GF-D8 (cell line): ENCODE results near the gene OGFR.
A peak's percentile ranks its signal among the peaks of the same experiment; 100 is the strongest.

Experiments
- DNase-seq: peaks from one replicate; lab custom pipeline; 2025; lab: John Stamatoyannopoulos, UW

Gene OGFR

GRCh38 chr20:62782149-62782892 is 22.3 kb upstream of the OGFR start:
- no peak for DNase-seq

- DNase-seq = no peak
Measured at GRCh38 chr20:62782893-62783278, 21.7 kb upstream of the OGFR start.

GRCh38 chr20:62784497-62784896 is 20.1 kb upstream of the OGFR start:
- DNase-seq = no peak

- no peak for DNase-seq
Measured at GRCh38 chr20:62785393-62785792, 19.2 kb upstream of the OGFR start.

GRCh38 chr20:62786157-62786556 is 18.5 kb upstream of the OGFR start:
- DNase-seq = no peak

- DNase-seq = no peak
Measured at GRCh38 chr20:62787321-62787720, 17.3 kb upstream of the OGFR start.

GRCh38 chr20:62787866-62788265 is 16.8 kb upstream of the OGFR start:
- no peak for DNase-seq

GRCh38 chr20:62788607-62789006 is 16.0 kb upstream of the OGFR start:
- no peak for DNase-seq

GRCh38 chr20:62790075-62790474 is 14.6 kb upstream of the OGFR start:
- DNase-seq = no peak

- DNase-seq = peak; percentile 70
Measured at GRCh38 chr20:62791301-62792181, 13.1 kb upstream of the OGFR start.

GRCh38 chr20:62792182-62792939 is 12.3 kb upstream of the OGFR start:
- no peak for DNase-seq

GRCh38 chr20:62792940-62793756 is 11.5 kb upstream of the OGFR start:
- no peak for DNase-seq

- DNase-seq = no peak
Measured at GRCh38 chr20:62793757-62794006, 11.0 kb upstream of the OGFR start.

GRCh38 chr20:62794007-62794724 is 10.5 kb upstream of the OGFR start:
- DNase-seq = peak; percentile 91

GRCh38 chr20:62795023-62795761 is 9.4 kb upstream of the OGFR start:
- peak; percentile 55 for DNase-seq

- DNase-seq = no peak
Measured at GRCh38 chr20:62796699-62797491, 7.7 kb upstream of the OGFR start.

GRCh38 chr20:62797671-62798532 is 6.7 kb upstream of the OGFR start:
- DNase-seq = no peak

- no peak for DNase-seq
Measured at GRCh38 chr20:62799036-62799435, 5.6 kb upstream of the OGFR start.

- no peak for DNase-seq
Measured at GRCh38 chr20:62799459-62799858, 5.2 kb upstream of the OGFR start.
